Stimulated activated naive CD8-positive, alpha-beta T cell treated with anti-CD3 and anti-CD28 coated beads, Interleukin-15, Interleukin-2, amounts not matched to agents 100 ng/mL and 50 ng/mL, for 24 hours (primary cell): ENCODE results near the gene NUDT14.

Experiments
- H3K27ac Mint-ChIP-seq: one replicate; pipeline ENCODE4 v1.8.0; 2021; ENCODE audit warnings: mild to moderate bottlenecking, mixed read lengths
- H3K27me3 Mint-ChIP-seq: one replicate; pipeline ENCODE4 v1.8.0; 2021; ENCODE audit warnings: mixed read lengths
- H3K36me3 Mint-ChIP-seq: one replicate; pipeline ENCODE4 v1.8.0; 2021; ENCODE audit warnings: low read depth, mixed read lengths
- H3K4me1 Mint-ChIP-seq: one replicate; pipeline ENCODE4 v1.8.0; 2021; ENCODE audit warnings: low read depth, mixed read lengths
- H3K4me3 Mint-ChIP-seq: one replicate; pipeline ENCODE4 v1.8.0; 2021; ENCODE audit warnings: mild to moderate bottlenecking, mixed read lengths
- H3K9me3 Mint-ChIP-seq: one replicate; pipeline ENCODE4 v1.8.0; 2021; ENCODE audit warnings: mixed read lengths

The NUDT14 gene

DNA sequence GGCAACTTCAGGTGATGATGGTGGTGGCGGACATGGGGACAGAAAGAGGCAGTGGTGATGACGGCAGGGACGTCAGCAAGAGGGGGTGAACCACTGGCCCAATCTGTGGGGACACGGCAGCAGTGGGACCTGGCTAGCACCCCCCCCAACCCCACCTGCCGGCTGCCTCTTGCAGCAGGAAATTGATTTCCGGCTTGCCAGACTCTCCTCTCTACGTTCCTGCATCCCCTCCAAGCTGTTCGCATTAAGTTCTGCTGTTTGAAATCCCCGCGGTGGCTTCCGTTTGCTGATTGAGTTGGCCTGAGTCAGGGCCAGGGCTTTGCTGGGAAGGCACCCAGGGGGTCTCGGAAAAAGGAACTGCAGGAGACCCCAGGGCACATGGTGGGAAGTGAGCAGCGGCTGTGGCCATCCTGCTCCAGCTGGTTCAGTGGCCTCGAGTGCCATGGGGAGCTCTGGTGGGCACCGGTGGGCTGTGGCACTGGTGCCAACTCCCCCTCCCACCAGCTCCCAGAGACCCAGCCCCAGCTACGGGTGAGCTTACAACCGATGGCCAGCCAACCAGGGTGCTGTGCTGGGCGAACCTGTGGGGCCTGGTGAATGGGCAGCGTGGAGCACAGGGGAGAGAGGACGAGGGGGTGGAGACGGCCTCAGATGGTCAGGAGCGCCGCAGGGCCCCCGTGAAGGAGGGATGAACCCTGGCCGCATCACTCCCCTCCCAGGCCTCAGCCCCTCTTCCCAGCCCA, 14.6 kb upstream of the NUDT14 start:
- peaks cover 23% of the 10 kb centered on the region for H3K27me3 Mint-ChIP-seq
- H3K27ac Mint-ChIP-seq, result no peak overlapping the region
- peaks cover 23% of the 10 kb centered on the region for H3K4me1 Mint-ChIP-seq
- no peaks in the 10 kb centered on the region for H3K36me3 Mint-ChIP-seq
- H3K4me3 Mint-ChIP-seq, result no peak overlapping the region
- no peaks in the 10 kb centered on the region for H3K9me3 Mint-ChIP-seq

GRCh38 chr14:105195051-105195450, 13.9 kb upstream of the NUDT14 start:
- Mint-ChIP-seq H3K36me3 (no peaks in the 10 kb centered on the region), H3K27ac (no peak overlapping the region), H3K9me3 (no peaks in the 10 kb centered on the region), H3K4me1 (peaks cover 23% of the 10 kb centered on the region), H3K27me3 (peaks cover 23% of the 10 kb centered on the region), H3K4me3 (no peak overlapping the region)

- Mint-ChIP-seq H3K4me1 (peaks cover 23% of the 10 kb centered on the region), H3K27me3 (peaks cover 18% of the 10 kb centered on the region), H3K4me3 (no peak overlapping the region), H3K9me3 (no peaks in the 10 kb centered on the region), H3K36me3 (no peaks in the 10 kb centered on the region), H3K27ac (no peak overlapping the region)
Observed at GRCh38 chr14:105193916-105194782, 13.0 kb upstream of the NUDT14 start.

DNA sequence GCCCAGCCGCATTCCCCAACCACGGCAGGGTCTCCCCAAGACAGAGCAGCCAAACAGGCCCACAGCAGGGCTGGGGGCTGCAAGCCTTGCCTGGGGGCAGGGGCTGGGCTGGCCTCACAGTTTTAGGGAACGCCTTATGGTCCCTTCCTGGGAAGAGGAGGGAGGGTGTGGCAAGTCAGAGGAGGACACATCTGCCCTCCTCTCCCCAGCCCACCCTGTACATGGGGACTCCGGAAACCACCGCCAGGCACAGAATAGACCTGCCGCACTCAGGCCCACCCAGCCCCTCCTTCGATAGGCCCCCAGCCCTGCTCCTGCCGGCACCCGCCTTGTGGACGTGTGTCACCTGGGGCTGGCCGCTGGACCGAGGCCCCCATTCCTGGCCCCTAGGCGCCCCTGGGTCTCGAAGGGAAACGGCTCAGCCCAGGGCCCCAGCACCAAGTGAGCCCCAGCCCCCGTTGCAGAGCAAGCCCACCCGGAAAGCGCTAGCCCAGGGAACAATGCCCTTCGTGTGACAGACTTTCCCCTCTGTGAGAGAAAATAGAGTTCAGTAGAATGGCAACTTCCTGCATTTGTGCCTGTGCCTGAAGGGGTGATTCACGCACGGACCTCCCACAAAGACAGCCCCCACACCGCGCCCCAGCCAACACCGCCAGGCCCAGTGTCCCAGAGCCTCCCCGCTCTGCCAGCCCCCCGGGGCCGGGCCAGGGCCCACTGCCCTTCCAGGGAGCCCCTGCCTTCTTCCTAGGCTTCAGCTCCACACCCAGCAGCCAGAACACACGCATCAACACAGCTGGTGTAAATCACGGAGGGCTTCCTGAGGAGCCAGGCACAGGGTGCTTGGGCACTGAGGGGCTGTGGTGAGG, 12.0 kb upstream of the NUDT14 start:
- no peaks in the 10 kb centered on the region for H3K9me3 Mint-ChIP-seq
- H3K4me1 Mint-ChIP-seq, result peaks cover 23% of the 10 kb centered on the region
- H3K27ac Mint-ChIP-seq, result no peak overlapping the region
- H3K36me3 Mint-ChIP-seq, result no peaks in the 10 kb centered on the region
- H3K4me3 Mint-ChIP-seq, result no peak overlapping the region
- H3K27me3 Mint-ChIP-seq, result peaks cover 15% of the 10 kb centered on the region

DNA sequence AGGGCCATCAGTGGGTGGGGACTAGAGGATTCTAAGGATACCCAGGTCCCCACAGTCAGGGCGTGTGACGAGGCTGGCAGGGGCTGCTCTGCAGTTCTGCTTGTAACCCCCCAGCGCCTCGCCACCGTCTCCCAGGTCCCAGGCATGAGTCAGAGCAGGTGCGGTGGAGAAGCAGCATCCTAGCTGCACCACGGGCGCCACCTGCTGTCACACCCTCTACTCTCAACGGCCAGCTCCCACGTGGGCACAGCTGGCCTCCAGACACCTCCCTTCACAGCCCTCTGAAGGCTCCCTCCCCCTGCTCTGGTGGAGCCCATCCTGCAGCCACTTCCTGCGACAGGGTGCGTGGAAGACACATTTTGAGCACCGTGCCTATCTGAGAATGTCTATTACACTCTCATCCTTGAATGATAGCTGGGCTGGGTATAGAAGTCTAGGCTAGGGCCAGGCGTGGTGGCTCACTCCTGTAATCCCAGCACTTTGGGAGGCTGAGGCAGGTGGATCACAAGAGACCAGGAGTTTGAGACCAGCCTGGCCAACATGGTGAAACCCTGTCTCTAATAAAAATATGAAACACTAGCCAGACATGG, 6.9 kb upstream of the NUDT14 start:
- H3K27ac Mint-ChIP-seq, result no peak overlapping the region
- H3K9me3 Mint-ChIP-seq, result no peaks in the 10 kb centered on the region
- no peaks in the 10 kb centered on the region for H3K27me3 Mint-ChIP-seq
- H3K4me1 Mint-ChIP-seq, result no peaks in the 10 kb centered on the region
- no peaks in the 10 kb centered on the region for H3K36me3 Mint-ChIP-seq
- H3K4me3 Mint-ChIP-seq, result no peak overlapping the region

DNA sequence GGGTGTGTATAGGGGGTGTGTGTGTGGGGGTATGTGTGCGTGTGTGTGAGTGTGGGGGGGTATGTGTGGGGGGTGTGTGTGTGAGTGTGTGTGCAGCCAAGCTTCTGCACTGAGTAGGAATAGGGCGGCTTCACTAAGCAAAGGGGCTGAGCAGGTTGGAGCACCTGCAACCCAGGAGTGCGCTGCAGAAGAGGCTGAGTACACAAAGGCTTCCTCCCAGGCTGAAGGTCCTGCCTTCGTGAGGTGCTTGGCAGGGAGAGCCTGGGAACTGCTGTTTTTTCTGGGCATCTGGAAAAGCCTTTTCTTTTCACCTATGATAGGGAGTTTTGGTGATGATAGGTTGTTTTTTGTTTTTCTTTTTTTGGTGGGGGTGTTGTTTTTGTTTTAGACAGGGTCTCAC, 6.0 kb upstream of the NUDT14 start:
- Mint-ChIP-seq H3K27ac (no peak overlapping the region), H3K4me1 (peaks cover 3% of the 10 kb centered on the region), H3K4me3 (no peak overlapping the region), H3K36me3 (no peaks in the 10 kb centered on the region), H3K27me3 (no peaks in the 10 kb centered on the region), H3K9me3 (no peaks in the 10 kb centered on the region)

GRCh38 chr14:105185973-105186372, 4.9 kb upstream of the NUDT14 start:
- no peaks in the 10 kb centered on the region for H3K9me3 Mint-ChIP-seq
- peaks cover 5% of the 10 kb centered on the region for H3K4me1 Mint-ChIP-seq
- H3K27ac Mint-ChIP-seq, result no peak overlapping the region
- H3K27me3 Mint-ChIP-seq, result no peaks in the 10 kb centered on the region
- no peak overlapping the region for H3K4me3 Mint-ChIP-seq
- no peaks in the 10 kb centered on the region for H3K36me3 Mint-ChIP-seq

- Mint-ChIP-seq H3K4me1 (peaks cover 5% of the 10 kb centered on the region), H3K27ac (no peak overlapping the region), H3K27me3 (no peaks in the 10 kb centered on the region), H3K4me3 (no peak overlapping the region), H3K9me3 (no peaks in the 10 kb centered on the region), H3K36me3 (no peaks in the 10 kb centered on the region)
Observed at GRCh38 chr14:105185001-105185400, 3.9 kb upstream of the NUDT14 start.

DNA sequence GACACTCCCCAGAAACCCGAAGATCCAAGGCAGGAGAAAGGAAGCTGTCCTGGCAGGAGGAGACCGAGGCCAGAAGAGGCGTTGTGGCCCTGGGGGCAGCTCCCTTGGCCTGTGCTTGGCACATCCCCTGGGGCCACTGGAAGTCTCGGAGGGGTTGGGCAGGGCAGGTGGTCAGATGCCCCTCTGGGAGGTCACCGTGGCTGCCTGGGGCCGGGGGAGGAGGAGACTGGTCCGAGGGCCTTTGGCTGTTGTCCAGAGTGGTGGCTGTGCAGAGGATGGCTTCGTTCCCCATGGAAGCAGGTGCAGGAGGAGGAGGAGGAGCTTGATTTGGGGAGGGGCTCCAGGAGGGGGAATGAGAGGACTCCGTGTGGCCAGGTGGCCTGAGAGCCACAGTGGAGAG, 3.3 kb upstream of the NUDT14 start:
- H3K9me3 Mint-ChIP-seq, result no peaks in the 10 kb centered on the region
- no peak overlapping the region for H3K4me3 Mint-ChIP-seq
- H3K4me1 Mint-ChIP-seq, result peaks cover 5% of the 10 kb centered on the region
- H3K36me3 Mint-ChIP-seq, result no peaks in the 10 kb centered on the region
- no peaks in the 10 kb centered on the region for H3K27me3 Mint-ChIP-seq
- H3K27ac Mint-ChIP-seq, result no peak overlapping the region

DNA sequence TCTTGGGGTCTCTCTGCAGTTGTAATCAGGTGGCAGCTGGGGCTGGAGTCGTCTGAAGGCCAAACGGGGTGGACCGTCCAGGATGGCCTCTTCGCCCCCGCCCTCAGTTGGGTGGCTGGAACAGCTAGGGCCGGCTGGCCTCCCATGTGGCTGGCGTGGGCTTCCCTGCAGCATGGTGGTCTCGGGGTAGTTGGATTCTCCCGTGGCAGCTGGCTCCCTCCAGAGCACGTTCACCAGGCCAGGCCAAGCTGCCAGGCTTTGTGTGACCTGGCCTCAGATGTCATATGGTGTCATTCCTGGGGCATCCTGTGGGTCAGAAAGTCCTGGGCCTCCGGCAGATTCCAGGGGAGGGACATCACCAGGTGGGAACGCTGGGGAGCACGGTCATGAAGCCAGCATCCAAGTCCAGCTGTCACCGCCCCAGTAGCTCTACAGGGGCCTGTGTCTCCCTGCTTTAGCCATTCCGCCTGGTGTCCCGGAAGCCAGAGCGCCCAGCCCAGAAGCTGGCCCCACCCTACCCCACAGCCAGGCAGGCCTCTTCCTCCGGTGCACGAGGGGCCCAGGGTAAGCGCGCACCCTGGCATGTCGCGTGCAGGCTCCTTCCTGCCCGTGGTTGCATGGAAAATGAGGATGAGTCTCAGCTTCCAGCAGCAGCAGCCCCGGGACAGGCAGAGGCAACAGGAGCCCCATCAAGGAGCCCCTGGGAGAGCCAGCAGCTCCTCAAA, 1.3 kb upstream of the NUDT14 start:
- Mint-ChIP-seq H3K36me3 (no peaks in the 10 kb centered on the region), H3K4me3 (peak overlapping the region; percentile 48), H3K27ac (no peak overlapping the region), H3K4me1 (peaks cover 5% of the 10 kb centered on the region), H3K9me3 (no peaks in the 10 kb centered on the region), H3K27me3 (no peaks in the 10 kb centered on the region)

GRCh38 chr14:105181549-105182295, 610 bp upstream of the NUDT14 start:
- H3K27ac Mint-ChIP-seq, result no peak overlapping the region
- H3K36me3 Mint-ChIP-seq, result no peaks in the 10 kb centered on the region
- no peaks in the 10 kb centered on the region for H3K27me3 Mint-ChIP-seq
- peaks cover 5% of the 10 kb centered on the region for H3K4me1 Mint-ChIP-seq
- peak overlapping the region; percentile 48 for H3K4me3 Mint-ChIP-seq
- no peaks in the 10 kb centered on the region for H3K9me3 Mint-ChIP-seq

DNA sequence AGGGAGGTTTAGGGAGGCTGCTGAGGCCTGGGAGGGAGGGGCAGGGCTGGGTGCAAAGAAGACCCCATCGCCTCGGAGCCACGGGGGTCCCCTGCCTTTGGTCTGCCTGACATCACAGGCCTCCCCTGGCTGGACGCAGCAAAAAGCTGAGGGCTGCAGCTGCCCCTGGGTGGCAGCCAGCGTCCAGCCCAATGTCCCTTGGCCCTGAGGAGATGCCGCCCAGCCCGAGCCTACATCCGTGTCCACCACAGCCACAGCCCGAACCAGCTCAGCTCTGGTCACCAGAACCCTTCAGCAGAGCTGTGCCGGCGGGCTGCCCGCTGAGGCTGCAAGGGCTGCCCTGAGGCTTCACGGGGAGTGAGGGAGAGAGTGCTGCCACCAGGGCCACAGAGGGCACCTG, 1.9 kb downstream of the NUDT14 start:
- H3K4me3 Mint-ChIP-seq, result no peak overlapping the region
- H3K27me3 Mint-ChIP-seq, result no peaks in the 10 kb centered on the region
- peaks cover 15% of the 10 kb centered on the region for H3K4me1 Mint-ChIP-seq
- H3K36me3 Mint-ChIP-seq, result no peaks in the 10 kb centered on the region
- H3K27ac Mint-ChIP-seq, result no peak overlapping the region
- no peaks in the 10 kb centered on the region for H3K9me3 Mint-ChIP-seq

DNA sequence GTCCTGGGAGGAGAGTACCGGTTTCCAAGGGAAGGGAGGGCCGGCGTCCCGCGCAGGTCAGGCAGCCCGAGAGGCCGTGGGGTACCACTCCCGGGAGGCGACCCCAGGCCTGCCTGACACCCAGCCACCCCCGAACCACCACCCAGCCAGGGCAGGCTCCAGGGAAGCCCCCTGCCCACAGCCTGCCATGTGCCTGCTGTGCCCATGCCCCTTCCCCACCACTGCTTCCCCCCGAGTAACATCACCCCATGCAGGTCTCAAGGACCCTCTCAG, 2.3 kb downstream of the NUDT14 start:
- Mint-ChIP-seq H3K27ac (no peak overlapping the region), H3K4me3 (no peak overlapping the region), H3K27me3 (no peaks in the 10 kb centered on the region), H3K9me3 (no peaks in the 10 kb centered on the region), H3K36me3 (no peaks in the 10 kb centered on the region), H3K4me1 (peaks cover 16% of the 10 kb centered on the region)
